Measurements from ENCODE around the gene G6PD. TPM values are rescaled to one million over a fixed set of nuclear protein-coding genes. Genes with fewer than 3 reads are reported as not detected.

G6PD gene
- polyA plus RNA-seq, 2 of the 4 experiments (the other 2 are of a cell fraction) = 692 to 1,409 TPM

- no peak for TF ChIP-seq HES2 (IDR thresholded peaks at IDR 0.05)
- peak; percentile 69; the same call in 1 of the 2 replicates for TF ChIP-seq MAX (IDR thresholded peaks at IDR 0.05)
- TF ChIP-seq SMC3 (IDR thresholded peaks at IDR 0.05) = no peak
- 0 out of 2 replicates have a peak, but pooled peaks have one; percentile 74 for TF ChIP-seq E2F6 (IDR thresholded peaks at IDR 0.05; ENCODE audit: borderline replicate concordance, low read depth)
- TF ChIP-seq ATOH8 (CRISPR knock-in tag; IDR thresholded peaks at IDR 0.05; ENCODE audit: low read depth) = no peak
- peak in 1 of 2 experiments; percentile 6 for DNase-seq (ENCODE audit: low read depth in 1 of 2, low spot score in 1 of 2)
- no CpG with 5 or more reads among the region's 35 CpGs for WGBS (ENCODE audit: missing lambda C conversion rate)
- peak overlapping the region; percentile 98 for H3K4me3 ChIP-seq
- FAIRE-seq = no peak
- ChIA-PET POLR2A (interaction anchor here (0.6 kb wide), 2 partner anchors 12 to 88 kb away, joined by 3 to 6 read pairs; partner anchors contain the start of gene RPL10), CTCF (no interaction called here)
- peaks cover 28% of the 10 kb centered on the region for H3K4me1 ChIP-seq
- H3K9me3 ChIP-seq = no peaks in the 10 kb centered on the region
- ATAC-seq = peak in 1 of 2 experiments; percentile 8; a peak in 1 of 6 replicates
- peak overlapping the region; percentile 97 to 98 for H3K27ac ChIP-seq
- H3K4me2 ChIP-seq = peak overlapping the region; percentile 98
Observed at GRCh38 chrX:154486052-154486395, 60.6 kb downstream of the G6PD start.

GRCh38 chrX:154485150-154486051 lies 61.2 kb downstream of the G6PD start:
- peak overlapping the region; percentile 98 for H3K4me2 ChIP-seq
- peak overlapping the region; percentile 98 for H3K4me3 ChIP-seq
- H3K9me3 ChIP-seq = no peaks in the 10 kb centered on the region
- ATAC-seq (no peak), DNase-seq (ENCODE audit: low read depth in 1 of 2, low spot score in 1 of 2) (no peak), FAIRE-seq (no peak)
- TF ChIP-seq HMGXB4 (CRISPR knock-in tag; IDR thresholded peaks at IDR 0.05; ENCODE audit: borderline replicate concordance) = no peak
- TF ChIP-seq PHF8 (IDR thresholded peaks at IDR 0.05; ENCODE audit: borderline replicate concordance, low read depth) = no peak; the same call in 1 of the 2 replicates
- no peak for TF ChIP-seq PBX3 (IDR thresholded peaks at IDR 0.05)
- no peak for TF ChIP-seq MAX (IDR thresholded peaks at IDR 0.05)
- TF ChIP-seq KDM1A (IDR thresholded peaks at IDR 0.05; ENCODE audit: low read depth) = no peak
- no peak for TF ChIP-seq RCOR1 (IDR thresholded peaks at IDR 0.05; ENCODE audit: low read depth, low read length)
- no peak for TF ChIP-seq POLR2A (IDR thresholded peaks at IDR 0.05; ENCODE audit: low read length)
- no peak for TF ChIP-seq SMC3 (IDR thresholded peaks at IDR 0.05)
- TF ChIP-seq FOSL2 (IDR thresholded peaks at IDR 0.05) = no peak
- no peak for TF ChIP-seq FOSL2 (CRISPR knock-in tag; IDR thresholded peaks at IDR 0.05)
- TF ChIP-seq EHF (CRISPR knock-in tag; IDR thresholded peaks at IDR 0.05) = no peak
- WGBS (ENCODE audit: missing lambda C conversion rate) = 91% methylated on average over 13 of the region's 35 CpGs
- H3K4me1 ChIP-seq = peaks cover 28% of the 10 kb centered on the region
- POLR2A ChIA-PET = interaction anchor here (0.6 kb wide), 1 partner anchor 87 kb away, joined by 3 read pairs; the partner anchor contains the start of gene RPL10
- H3K27ac ChIP-seq = peak overlapping the region; percentile 97 to 98
- CTCF ChIA-PET = interaction anchor here (1.7 kb wide), 1 partner anchor 112 kb away, joined by 4 read pairs; no protein-coding TSS in a partner anchor

All from A549 (cell line).